Measurements from ENCODE around the gene CACNA2D2.

CACNA2D2 gene

GRCh38 chr3:50352781-50353180, 150.7 kb downstream of the CACNA2D2 start:
- peak; percentile 22 for TF ChIP-seq CTCF (IDR thresholded peaks at IDR 0.05; ENCODE audit: low read length, missing control alignments)
- DNase-seq (ENCODE audit: low read depth) = no peak
- no peak overlapping the region for H3K4me3 ChIP-seq (replicated peaks; ENCODE audit: low read depth, low read length)

GRCh38 chr3:50351323-50351697, 152.1 kb downstream of the CACNA2D2 start:
- no peak for DNase-seq (ENCODE audit: low read depth)
- no peak for TF ChIP-seq CTCF (IDR thresholded peaks at IDR 0.05; ENCODE audit: low read length, missing control alignments)
- peak overlapping the region; percentile 92 for H3K4me3 ChIP-seq (replicated peaks; ENCODE audit: low read depth, low read length)

- DNase-seq (ENCODE audit: low read depth) = peak; percentile 90
- no peak for TF ChIP-seq CTCF (IDR thresholded peaks at IDR 0.05; ENCODE audit: low read length, missing control alignments)
- peak within 1 kb of the TSS; percentile 92 for H3K4me3 ChIP-seq (replicated peaks; ENCODE audit: low read depth, low read length)
Measured at GRCh38 chr3:50350527-50351322, 152.7 kb downstream of the CACNA2D2 start, which contains the start of the genes CYB561D2 and NPRL2. CYB561D2 (plus strand) TSS chr3:50350862; CDS start chr3:50351434, 572 bp downstream. NPRL2 (minus strand) TSS chr3:50350775; CDS start chr3:50350652, 123 bp downstream.

GRCh38 chr3:50350213-50350526, 153.3 kb downstream of the CACNA2D2 start:
- H3K4me3 ChIP-seq (replicated peaks; ENCODE audit: low read depth, low read length) = peak overlapping the region; percentile 92
- no peak for TF ChIP-seq CTCF (IDR thresholded peaks at IDR 0.05; ENCODE audit: low read length, missing control alignments)
- no peak for DNase-seq (ENCODE audit: low read depth)

- H3K4me3 ChIP-seq (replicated peaks; ENCODE audit: low read depth, low read length) = no peak overlapping the region
- peak; percentile 59 for TF ChIP-seq CTCF (IDR thresholded peaks at IDR 0.05; ENCODE audit: low read length, missing control alignments)
- peak; percentile 80 for DNase-seq (ENCODE audit: low read depth)
Measured at GRCh38 chr3:50347187-50347813, 156.1 kb downstream of the CACNA2D2 start.

- H3K4me3 ChIP-seq (replicated peaks; ENCODE audit: low read depth, low read length) = peak within 1 kb of the TSS; percentile 55
- peak; percentile 47 for DNase-seq (ENCODE audit: low read depth)
- TF ChIP-seq CTCF (IDR thresholded peaks at IDR 0.05; ENCODE audit: low read length, missing control alignments) = no peak
Measured at GRCh38 chr3:50345586-50346234, 157.7 kb downstream of the CACNA2D2 start, which contains the start of gene ZMYND10. ZMYND10 (minus strand) TSS chr3:50345732; CDS start chr3:50345579, 153 bp downstream.
